ENCODE data around the gene GABPB1.

- TF ChIP-seq POLR2A (IDR thresholded peaks at IDR 0.05) (no peak), CTCF (IDR thresholded peaks at IDR 0.05) (no peak)
Measured at GRCh38 chr15:50304836-50305235, 50.2 kb downstream of the GABPB1 start.
